NCI-H2196 (cell line): Measurements from ENCODE around the gene TPGS1.
A peak's percentile ranks its signal among the peaks of the same experiment; 100 is the strongest.

Source experiments
- DNase-seq: peaks from one replicate; lab custom pipeline; 2025; ENCODE audit not compliant: unreplicated experiment; lab: John Stamatoyannopoulos, UW

TPGS1 gene

GRCh38 chr19:507286-508203, at the start of gene TPGS1:
TPGS1 (plus strand) TSS chr19:507497; CDS start chr19:507507, 10 bp downstream.
- peak; percentile 83 for DNase-seq

- DNase-seq, result no peak
Measured at GRCh38 chr19:457636-458035, 49.7 kb upstream of the TPGS1 start.

- no peak for DNase-seq
Measured at GRCh38 chr19:458091-459042, 48.9 kb upstream of the TPGS1 start.

- DNase-seq, result peak; percentile 70
Measured at GRCh38 chr19:459724-460511, 47.4 kb upstream of the TPGS1 start.

- peak; percentile 47 for DNase-seq
Measured at GRCh38 chr19:460877-461720, 46.2 kb upstream of the TPGS1 start, which contains the start of gene SHC2. SHC2 (minus strand) TSS chr19:461033; CDS start chr19:460996, 37 bp downstream.

GRCh38 chr19:461721-462551, 45.4 kb upstream of the TPGS1 start:
- peak; percentile 80 for DNase-seq

GRCh38 chr19:463483-464207, 43.7 kb upstream of the TPGS1 start:
- no peak for DNase-seq

- no peak for DNase-seq
Measured at GRCh38 chr19:464208-464545, 43.1 kb upstream of the TPGS1 start.

GRCh38 chr19:465056-465816, 42.1 kb upstream of the TPGS1 start:
- DNase-seq, result no peak

- no peak for DNase-seq
Measured at GRCh38 chr19:467554-467953, 39.7 kb upstream of the TPGS1 start.

- DNase-seq, result no peak
Measured at GRCh38 chr19:468587-469256, 38.6 kb upstream of the TPGS1 start.

GRCh38 chr19:469833-470232, 37.5 kb upstream of the TPGS1 start:
- DNase-seq, result no peak

GRCh38 chr19:470701-471100, 36.6 kb upstream of the TPGS1 start:
- no peak for DNase-seq

GRCh38 chr19:472005-472858, 35.1 kb upstream of the TPGS1 start:
- no peak for DNase-seq

GRCh38 chr19:474126-475078, 32.9 kb upstream of the TPGS1 start:
- DNase-seq, result no peak
